Stimulated activated naive CD8-positive, alpha-beta T cell treated with anti-CD3 and anti-CD28 coated beads, Interleukin-15, Interleukin-2, amounts not matched to agents 100 ng/mL and 50 ng/mL, for 24 hours (primary cell): ENCODE results near the gene TBL1X.
"Not testable (repeated sequence)": the region's sequence is repeated elsewhere in the genome, so short reads cannot be mapped to it uniquely, and the experiment has no call there.

Source experiments
- H3K27ac Mint-ChIP-seq: one replicate; pipeline ENCODE4 v1.8.0; 2021; ENCODE audit warnings: mild to moderate bottlenecking, mixed read lengths
- H3K27me3 Mint-ChIP-seq: one replicate; pipeline ENCODE4 v1.8.0; 2021; ENCODE audit warnings: mixed read lengths
- H3K36me3 Mint-ChIP-seq: one replicate; pipeline ENCODE4 v1.8.0; 2021; ENCODE audit warnings: low read depth, mixed read lengths
- H3K4me1 Mint-ChIP-seq: one replicate; pipeline ENCODE4 v1.8.0; 2021; ENCODE audit warnings: low read depth, mixed read lengths
- H3K4me3 Mint-ChIP-seq: one replicate; pipeline ENCODE4 v1.8.0; 2021; ENCODE audit warnings: mild to moderate bottlenecking, mixed read lengths
- H3K9me3 Mint-ChIP-seq: one replicate; pipeline ENCODE4 v1.8.0; 2021; ENCODE audit warnings: mixed read lengths

The TBL1X gene

GRCh38 chrX:9473708-9474107, 8.8 kb downstream of the TBL1X start:
- Mint-ChIP-seq H3K27me3 (no peaks in the 10 kb centered on the region), H3K4me1 (peaks cover 60% of the 10 kb centered on the region), H3K4me3 (no peak overlapping the region), H3K27ac (no peak overlapping the region), H3K9me3 (no peaks in the 10 kb centered on the region), H3K36me3 (peaks cover 45% of the 10 kb centered on the region)

- H3K4me3 Mint-ChIP-seq, H3K9me3 Mint-ChIP-seq, H3K27me3 Mint-ChIP-seq, H3K27ac Mint-ChIP-seq: not testable (repeated sequence)
- H3K4me1 Mint-ChIP-seq = peaks cover 56% of the 10 kb centered on the region
- H3K36me3 Mint-ChIP-seq = peaks cover 42% of the 10 kb centered on the region
Observed at GRCh38 chrX:9475417-9475816, 10.6 kb downstream of the TBL1X start.

GRCh38 chrX:9475984-9476383, 11.1 kb downstream of the TBL1X start:
- H3K27me3 Mint-ChIP-seq = no peaks in the 10 kb centered on the region
- peaks cover 40% of the 10 kb centered on the region for H3K36me3 Mint-ChIP-seq
- no peak overlapping the region for H3K27ac Mint-ChIP-seq
- H3K9me3 Mint-ChIP-seq = no peaks in the 10 kb centered on the region
- H3K4me3 Mint-ChIP-seq = no peak overlapping the region
- H3K4me1 Mint-ChIP-seq = peaks cover 58% of the 10 kb centered on the region

- peaks cover 39% of the 10 kb centered on the region for H3K36me3 Mint-ChIP-seq
- H3K9me3 Mint-ChIP-seq = no peaks in the 10 kb centered on the region
- H3K27me3 Mint-ChIP-seq = no peaks in the 10 kb centered on the region
- no peak overlapping the region for H3K27ac Mint-ChIP-seq
- no peak overlapping the region for H3K4me3 Mint-ChIP-seq
- peaks cover 60% of the 10 kb centered on the region for H3K4me1 Mint-ChIP-seq
Observed at GRCh38 chrX:9476810-9477575, 12.1 kb downstream of the TBL1X start.

- Mint-ChIP-seq H3K4me1 (peaks cover 48% of the 10 kb centered on the region), H3K27me3 (no peaks in the 10 kb centered on the region), H3K4me3 (no peak overlapping the region), H3K9me3 (no peaks in the 10 kb centered on the region), H3K36me3 (peaks cover 33% of the 10 kb centered on the region), H3K27ac (no peak overlapping the region)
Observed at GRCh38 chrX:9482408-9482807, 17.6 kb downstream of the TBL1X start.

GRCh38 chrX:9482837-9483236, 18.0 kb downstream of the TBL1X start:
- no peak overlapping the region for H3K4me3 Mint-ChIP-seq
- peaks cover 48% of the 10 kb centered on the region for H3K4me1 Mint-ChIP-seq
- no peak overlapping the region for H3K27ac Mint-ChIP-seq
- no peaks in the 10 kb centered on the region for H3K27me3 Mint-ChIP-seq
- H3K9me3 Mint-ChIP-seq = no peaks in the 10 kb centered on the region
- H3K36me3 Mint-ChIP-seq = peaks cover 37% of the 10 kb centered on the region

GRCh38 chrX:9483376-9483775, 18.5 kb downstream of the TBL1X start:
- H3K4me1 Mint-ChIP-seq = peaks cover 47% of the 10 kb centered on the region
- no peaks in the 10 kb centered on the region for H3K9me3 Mint-ChIP-seq
- H3K36me3 Mint-ChIP-seq = peaks cover 38% of the 10 kb centered on the region
- no peaks in the 10 kb centered on the region for H3K27me3 Mint-ChIP-seq
- no peak overlapping the region for H3K4me3 Mint-ChIP-seq
- H3K27ac Mint-ChIP-seq = no peak overlapping the region

GRCh38 chrX:9486786-9487387, 22.0 kb downstream of the TBL1X start:
- H3K4me1 Mint-ChIP-seq = peaks cover 46% of the 10 kb centered on the region
- no peaks in the 10 kb centered on the region for H3K9me3 Mint-ChIP-seq
- H3K4me3 Mint-ChIP-seq = no peak overlapping the region
- H3K27me3 Mint-ChIP-seq = no peaks in the 10 kb centered on the region
- H3K36me3 Mint-ChIP-seq = peaks cover 28% of the 10 kb centered on the region
- H3K27ac Mint-ChIP-seq = no peak overlapping the region

GRCh38 chrX:9488586-9488985, 23.7 kb downstream of the TBL1X start:
- H3K9me3 Mint-ChIP-seq = no peaks in the 10 kb centered on the region
- H3K4me1 Mint-ChIP-seq = peaks cover 36% of the 10 kb centered on the region
- no peak overlapping the region for H3K27ac Mint-ChIP-seq
- peaks cover 17% of the 10 kb centered on the region for H3K36me3 Mint-ChIP-seq
- H3K4me3 Mint-ChIP-seq = no peak overlapping the region
- H3K27me3 Mint-ChIP-seq = no peaks in the 10 kb centered on the region

- H3K36me3 Mint-ChIP-seq = peaks cover 17% of the 10 kb centered on the region
- H3K4me3 Mint-ChIP-seq = no peak overlapping the region
- H3K27ac Mint-ChIP-seq = no peak overlapping the region
Observed at GRCh38 chrX:9489234-9489633, 24.4 kb downstream of the TBL1X start.

GRCh38 chrX:9492901-9493300, 28.0 kb downstream of the TBL1X start:
- H3K9me3 Mint-ChIP-seq = no peaks in the 10 kb centered on the region
- no peak overlapping the region for H3K27ac Mint-ChIP-seq
- peaks cover 30% of the 10 kb centered on the region for H3K4me1 Mint-ChIP-seq
- H3K36me3 Mint-ChIP-seq = peaks cover 16% of the 10 kb centered on the region
- no peak overlapping the region for H3K4me3 Mint-ChIP-seq
- no peaks in the 10 kb centered on the region for H3K27me3 Mint-ChIP-seq

More at GRCh38 chrX:9489234-9489633, 24.4 kb downstream of the TBL1X start:
- Mint-ChIP-seq H3K9me3 (no peaks in the 10 kb centered on the region), H3K27me3 (no peaks in the 10 kb centered on the region), H3K4me1 (peaks cover 33% of the 10 kb centered on the region)

GRCh38 chrX:9493936-9494335, 29.1 kb downstream of the TBL1X start:
- H3K36me3 Mint-ChIP-seq = peaks cover 16% of the 10 kb centered on the region

GRCh38 chrX:9494771-9495170, 29.9 kb downstream of the TBL1X start:
- peaks cover 21% of the 10 kb centered on the region for H3K36me3 Mint-ChIP-seq
- no peaks in the 10 kb centered on the region for H3K27me3 Mint-ChIP-seq
- H3K4me3 Mint-ChIP-seq = no peak overlapping the region
- no peak overlapping the region for H3K27ac Mint-ChIP-seq
- H3K9me3 Mint-ChIP-seq = no peaks in the 10 kb centered on the region
- H3K4me1 Mint-ChIP-seq = peaks cover 27% of the 10 kb centered on the region

More at GRCh38 chrX:9493936-9494335, 29.1 kb downstream of the TBL1X start:
- Mint-ChIP-seq H3K4me3 (no peak overlapping the region), H3K4me1 (peaks cover 30% of the 10 kb centered on the region), H3K27ac (no peak overlapping the region), H3K27me3 (no peaks in the 10 kb centered on the region), H3K9me3 (no peaks in the 10 kb centered on the region)

- H3K9me3 Mint-ChIP-seq = no peaks in the 10 kb centered on the region
- peaks cover 21% of the 10 kb centered on the region for H3K36me3 Mint-ChIP-seq
- no peak overlapping the region for H3K4me3 Mint-ChIP-seq
- H3K27ac Mint-ChIP-seq = no peak overlapping the region
- H3K4me1 Mint-ChIP-seq = peaks cover 24% of the 10 kb centered on the region
- no peaks in the 10 kb centered on the region for H3K27me3 Mint-ChIP-seq
Observed at GRCh38 chrX:9495496-9495895, 30.6 kb downstream of the TBL1X start.

GRCh38 chrX:9498236-9498635, 33.4 kb downstream of the TBL1X start:
- H3K4me3 Mint-ChIP-seq = no peak overlapping the region
- peaks cover 36% of the 10 kb centered on the region for H3K36me3 Mint-ChIP-seq
- H3K27me3 Mint-ChIP-seq = no peaks in the 10 kb centered on the region
- H3K4me1 Mint-ChIP-seq = peaks cover 16% of the 10 kb centered on the region
- H3K27ac Mint-ChIP-seq = no peak overlapping the region
- no peaks in the 10 kb centered on the region for H3K9me3 Mint-ChIP-seq

GRCh38 chrX:9500584-9500983, 35.7 kb downstream of the TBL1X start:
- Mint-ChIP-seq H3K36me3 (peaks cover 44% of the 10 kb centered on the region), H3K27me3 (no peaks in the 10 kb centered on the region), H3K4me1 (peaks cover 8% of the 10 kb centered on the region), H3K4me3 (no peak overlapping the region), H3K27ac (no peak overlapping the region), H3K9me3 (no peaks in the 10 kb centered on the region)
